Stimulated activated CD8-positive, alpha-beta memory T cell treated with anti-CD3 and anti-CD28 coated beads, Interleukin-12 subunit alpha, Interleukin-12 subunit beta, amount 100 ng/mL, for 4 hours (primary cell): ENCODE data around the gene SH3GL1.

Experiments
- DNase-seq: peaks from one replicate; pipeline ENCODE4 v3.0.0-alpha.2; 2020; ENCODE audit warnings: low read depth

Gene SH3GL1

DNA sequence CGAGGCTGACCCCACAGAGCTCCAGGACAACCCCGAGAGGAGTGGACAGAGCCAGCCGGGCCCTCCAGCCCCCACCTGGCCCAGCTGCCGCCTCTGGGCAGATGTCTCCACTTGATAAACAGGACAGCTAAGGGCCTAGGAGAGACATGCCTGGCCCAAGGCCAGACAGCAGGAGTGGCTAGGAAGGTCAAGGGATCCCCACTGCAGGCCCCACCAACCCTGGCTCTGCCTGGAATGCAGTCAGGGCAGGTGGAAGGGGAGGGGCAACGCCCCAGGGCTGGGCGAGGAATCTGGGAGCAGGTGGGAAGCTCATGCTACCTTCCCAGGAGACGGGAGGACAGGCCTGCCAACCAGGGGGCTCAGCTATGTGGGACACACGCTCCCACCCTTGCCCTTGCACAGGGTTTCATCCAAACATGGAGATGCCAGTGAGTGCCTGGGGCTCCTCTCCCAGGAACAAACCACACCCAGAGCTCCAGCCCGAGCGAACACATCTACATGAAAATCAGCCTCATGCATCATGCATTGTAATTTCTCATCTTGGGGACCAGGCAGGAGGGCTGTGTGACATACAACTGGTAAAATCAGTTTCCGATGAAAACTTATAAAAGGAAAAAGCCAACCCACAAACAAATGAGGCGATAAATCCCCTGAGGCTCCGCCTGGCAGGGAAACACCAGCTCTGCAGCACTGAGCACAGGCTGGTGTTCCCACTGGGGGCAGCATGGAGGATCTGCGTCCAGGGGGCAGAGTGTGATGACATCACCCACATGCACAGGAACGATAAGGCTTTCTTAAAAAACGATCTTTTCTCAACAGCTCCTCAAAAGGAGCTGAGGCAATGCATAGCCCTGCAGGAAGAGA, 25.0 kb downstream of the SH3GL1 start:
- no peak for DNase-seq

DNA sequence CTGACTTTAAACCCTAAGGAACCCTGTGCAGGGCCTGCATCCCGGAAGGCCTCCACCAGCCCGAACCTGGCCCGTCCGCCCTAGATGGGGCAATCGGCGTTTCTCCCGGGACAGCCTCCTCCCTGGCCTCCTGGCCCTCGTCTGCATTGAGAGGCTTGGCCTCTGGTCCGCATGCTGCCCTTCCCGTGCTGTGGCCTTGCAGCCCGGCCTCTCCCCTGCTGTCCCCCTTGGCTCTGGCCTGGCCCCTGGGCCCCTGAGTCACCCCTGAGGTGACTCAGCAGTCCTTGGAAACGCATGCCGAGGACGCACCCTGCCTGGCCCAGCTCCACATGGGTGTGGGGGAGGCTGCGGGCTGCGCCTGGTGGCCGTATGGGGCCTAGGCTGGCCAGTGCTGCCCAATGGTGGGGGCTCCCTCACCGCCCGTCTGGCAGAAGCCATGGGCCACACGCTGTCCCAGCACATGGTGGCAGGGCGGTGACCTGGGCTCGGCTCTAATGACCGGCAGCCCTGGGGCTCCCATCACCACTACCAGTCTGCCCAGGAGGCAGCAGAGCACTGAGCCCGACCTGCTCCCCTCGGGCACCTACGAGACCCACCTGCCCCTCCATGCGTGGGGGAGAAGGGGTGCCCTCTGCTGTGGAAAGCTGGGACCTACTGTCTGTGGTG, 25.7 kb downstream of the SH3GL1 start:
- DNase-seq, result no peak

GRCh38 chr19:4373601-4374497, 26.5 kb downstream of the SH3GL1 start:
- DNase-seq, result no peak

GRCh38 chr19:4373013-4373367, 27.4 kb downstream of the SH3GL1 start:
- no peak for DNase-seq

GRCh38 chr19:4372165-4373012, 28.0 kb downstream of the SH3GL1 start:
- DNase-seq, result no peak

DNA sequence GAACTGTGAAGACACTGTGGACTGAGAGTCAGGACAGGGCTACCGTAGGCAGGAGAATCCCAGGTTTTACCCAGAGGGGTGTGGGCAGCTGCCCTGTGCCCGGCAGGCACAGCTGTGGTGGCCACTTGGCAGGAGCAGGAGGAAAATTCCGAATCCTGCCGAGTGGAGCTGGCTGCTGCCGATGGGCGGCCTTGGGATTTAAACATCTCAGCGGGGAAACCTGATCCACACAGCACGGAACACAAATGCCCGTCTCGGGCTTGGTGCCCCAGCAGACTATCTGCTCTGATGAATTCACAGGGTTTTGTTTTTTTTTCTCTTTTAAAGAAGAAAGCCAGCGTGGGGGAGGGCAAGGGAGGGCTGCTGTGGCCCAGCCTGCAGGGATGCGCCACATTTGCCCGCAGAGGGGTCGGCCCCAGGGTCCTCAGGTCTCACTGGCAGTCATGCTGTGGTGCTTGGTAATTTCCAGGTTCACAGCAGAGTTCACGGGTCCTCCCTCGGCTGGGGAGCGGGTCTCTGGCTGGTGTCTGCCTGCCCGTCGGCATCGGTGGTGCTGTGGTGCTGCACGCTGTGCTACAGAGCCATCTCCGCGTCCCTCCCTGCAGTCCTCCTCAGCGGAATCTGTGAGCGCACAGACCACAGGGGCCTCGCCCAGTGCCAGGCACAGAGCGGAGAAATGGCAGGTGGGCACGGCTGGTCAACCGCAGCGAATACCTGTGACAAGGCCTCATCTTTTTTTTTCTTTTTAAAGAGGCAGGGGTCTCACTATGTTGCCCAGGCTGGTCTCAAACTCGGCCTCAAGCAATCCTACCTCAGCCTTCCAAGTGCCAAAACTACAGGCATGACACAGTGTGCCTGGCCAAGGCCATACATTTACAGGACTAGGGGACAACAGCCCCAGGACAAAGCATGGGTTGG, 28.8 kb downstream of the SH3GL1 start:
- DNase-seq, result no peak

DNA sequence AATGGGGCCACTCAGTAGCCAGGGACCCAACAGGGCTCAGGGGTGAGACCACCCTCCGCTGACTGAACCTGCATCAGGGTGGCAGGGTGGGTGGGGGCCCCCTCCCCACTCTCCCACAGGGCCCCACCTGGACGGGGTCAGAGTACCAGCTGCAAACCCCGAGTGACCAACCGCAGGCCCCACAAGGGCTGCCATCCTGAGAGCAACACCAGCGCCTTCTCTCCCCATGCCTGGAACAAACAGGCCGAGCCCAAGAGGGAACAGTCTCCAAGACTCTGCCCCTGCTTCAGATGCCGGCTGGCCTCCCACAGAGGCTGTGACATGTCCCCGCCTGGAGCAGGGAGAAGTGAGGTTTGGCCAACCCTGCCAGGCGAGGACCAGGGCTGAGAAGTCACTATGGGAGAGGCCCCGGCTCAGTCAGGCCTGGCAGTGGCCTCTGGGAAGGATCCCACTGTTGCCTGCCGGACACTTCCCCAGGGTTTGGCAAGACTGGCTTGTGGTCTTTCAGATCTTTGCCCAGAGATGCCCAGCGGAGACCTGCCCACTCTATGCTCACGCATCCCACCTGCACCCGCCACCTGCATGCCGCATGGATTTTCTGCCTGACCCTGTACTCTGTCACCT, 29.8 kb downstream of the SH3GL1 start:
- DNase-seq, result no peak

DNA sequence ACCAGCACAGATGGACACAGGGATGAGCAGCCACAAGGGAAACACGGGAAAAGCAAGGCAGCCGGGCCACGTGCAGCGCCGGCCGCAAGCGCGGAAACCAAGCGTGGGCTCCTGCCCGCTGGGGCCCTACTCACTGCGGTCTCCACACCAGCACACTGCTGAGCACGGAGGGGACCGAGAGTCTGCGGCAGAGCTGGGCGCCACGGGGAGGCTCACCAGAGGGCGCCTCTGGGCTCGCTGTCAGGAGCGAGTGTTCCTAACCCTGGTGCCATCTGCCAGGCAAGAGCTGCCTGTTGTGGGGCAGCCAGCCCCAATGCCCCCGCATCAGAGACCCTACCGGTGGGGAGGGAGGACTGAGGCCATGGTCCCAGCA, 30.5 kb downstream of the SH3GL1 start:
- peak; percentile 60 for DNase-seq

- peak; percentile 39 for DNase-seq
Measured at GRCh38 chr19:4369109-4369887, 31.0 kb downstream of the SH3GL1 start.

DNA sequence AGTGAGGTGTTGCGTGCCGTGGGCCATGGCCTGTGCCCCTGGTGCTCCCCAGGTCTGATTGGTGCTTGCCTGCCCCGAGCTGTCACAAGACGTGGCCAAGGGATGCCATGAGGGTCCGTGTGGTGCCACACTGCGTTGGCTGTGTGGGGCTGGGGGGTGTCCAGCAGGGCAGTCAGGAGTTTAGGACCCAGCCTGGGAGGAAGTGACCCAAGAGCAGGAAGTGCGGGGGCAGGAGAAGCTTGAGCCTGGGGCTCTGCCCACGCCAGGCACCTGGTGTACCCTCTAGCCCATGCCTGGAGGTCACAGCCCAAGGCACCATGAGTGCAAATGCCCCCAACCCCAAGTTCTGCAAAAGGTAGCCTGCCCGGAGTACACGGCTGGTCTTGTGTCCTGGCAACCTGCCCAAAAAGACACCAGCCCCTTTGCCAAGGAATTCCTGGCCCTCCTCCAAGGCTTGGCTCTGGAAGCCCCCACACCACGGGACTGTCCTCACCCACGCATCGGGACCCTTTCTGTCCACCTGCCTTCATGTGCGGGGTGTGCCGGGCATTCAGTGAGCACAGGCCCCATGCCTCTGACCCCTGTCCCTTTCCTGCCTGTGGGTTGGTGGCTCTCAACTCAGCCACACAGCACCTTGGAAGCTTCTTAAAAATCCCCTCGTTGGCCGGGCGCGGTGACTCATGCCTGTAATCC, 32.1 kb downstream of the SH3GL1 start:
- DNase-seq, result no peak

DNA sequence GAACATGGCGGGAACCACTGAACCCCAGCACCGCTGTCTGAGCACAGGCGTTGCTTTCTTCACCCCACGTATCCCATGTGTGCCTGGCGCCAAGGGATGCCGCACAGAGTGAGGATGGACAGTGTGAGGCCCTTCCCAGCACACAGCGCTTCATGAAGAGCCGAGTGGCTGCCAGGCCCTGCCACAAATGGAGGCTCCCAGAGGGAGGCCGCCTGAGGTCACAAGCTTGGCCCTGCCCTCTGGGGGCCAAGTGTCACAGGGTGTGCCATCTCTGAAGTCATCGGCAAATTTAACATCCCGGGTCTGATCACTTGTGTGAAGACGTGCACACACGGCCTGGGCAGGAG, 32.6 kb downstream of the SH3GL1 start:
- no peak for DNase-seq

GRCh38 chr19:4367336-4367723, 33.0 kb downstream of the SH3GL1 start:
- no peak for DNase-seq

- DNase-seq, result no peak
Measured at GRCh38 chr19:4366666-4367335, 33.5 kb downstream of the SH3GL1 start.

- DNase-seq, result no peak
Measured at GRCh38 chr19:4365791-4366665, 34.3 kb downstream of the SH3GL1 start.

DNA sequence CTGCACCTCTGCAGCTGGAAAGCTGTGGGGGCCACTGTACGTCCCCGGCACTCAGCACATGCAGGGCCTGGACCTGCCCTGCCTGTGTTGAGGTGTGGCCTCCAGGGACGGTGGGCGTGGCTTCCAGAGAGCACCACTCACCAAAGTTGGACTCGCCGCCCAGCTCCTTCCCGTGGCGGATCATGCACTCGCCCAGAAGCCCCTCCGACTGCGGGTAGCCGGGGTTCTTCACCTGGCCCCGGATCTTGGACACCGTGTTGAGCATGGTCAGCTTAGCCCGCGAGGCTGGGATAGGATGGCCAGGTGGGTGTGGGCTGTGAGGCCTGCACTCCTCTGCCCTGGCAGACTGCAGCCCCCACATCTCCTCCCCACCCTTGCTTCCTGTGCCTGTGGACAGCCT, 35.0 kb downstream of the SH3GL1 start:
- DNase-seq, result no peak

GRCh38 chr19:4363571-4364304, 36.6 kb downstream of the SH3GL1 start:
- DNase-seq, result no peak
